Measurements from ENCODE around the gene PKMYT1.
"Not testable (repeated sequence)": the region's sequence is repeated elsewhere in the genome, so short reads cannot be mapped to it uniquely, and the experiment has no call there.

The PKMYT1 gene

DNA sequence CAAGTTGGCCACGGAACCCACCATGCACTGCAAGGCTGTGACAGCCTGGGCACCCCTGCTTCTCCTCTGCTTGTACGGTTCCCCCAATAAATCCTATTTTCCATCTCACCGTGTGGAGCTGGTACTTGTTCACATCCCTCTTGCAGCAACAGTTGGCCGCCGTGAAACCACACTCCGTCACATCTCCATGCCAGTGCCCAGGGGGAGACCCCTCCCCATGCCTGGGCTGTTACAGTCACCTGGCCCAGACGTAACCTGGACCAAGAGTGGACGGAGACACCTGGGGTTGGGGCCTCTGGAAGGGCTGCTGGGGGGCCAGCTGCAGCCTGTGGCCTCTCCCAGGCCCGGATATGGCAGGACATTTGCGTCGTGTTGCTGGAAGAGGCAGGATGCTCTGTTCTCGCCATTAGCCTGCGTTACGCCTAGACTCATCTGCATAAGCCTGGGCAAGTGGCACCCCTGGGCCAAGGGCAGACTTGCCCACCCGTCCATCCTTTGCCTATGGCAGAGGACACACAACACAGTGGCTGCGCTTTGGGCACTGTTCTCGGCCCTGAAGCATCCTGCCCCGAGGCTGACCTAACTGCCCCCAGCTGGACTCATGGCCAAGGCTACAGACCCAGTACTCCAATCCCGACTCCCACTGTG, 30.4 kb downstream of the PKMYT1 start:
- no peak overlapping the region for H3K27ac ChIP-seq (ENCODE audit: low read depth, low read length)
- H3K9me3 ChIP-seq (ENCODE audit: control insufficient read depth, insufficient read depth, low read length) = no peaks in the 10 kb centered on the region
- no peaks in the 10 kb centered on the region for H3K27me3 ChIP-seq (ENCODE audit: control insufficient read depth, low read length)
- H3K4me1 ChIP-seq (ENCODE audit: control insufficient read depth, low read length) = peaks cover 18% of the 10 kb centered on the region
- no peaks in the 10 kb centered on the region for H3K36me3 ChIP-seq (ENCODE audit: control insufficient read depth, low read length)
- H3K79me2 ChIP-seq (ENCODE audit: control insufficient read depth, low read length) = no peaks in the 10 kb centered on the region
- H3K4me3 ChIP-seq (ENCODE audit: low read length) = no peak overlapping the region
- no peak overlapping the region for H3K4me2 ChIP-seq (ENCODE audit: low read length)
- TF ChIP-seq, protein P1, sequence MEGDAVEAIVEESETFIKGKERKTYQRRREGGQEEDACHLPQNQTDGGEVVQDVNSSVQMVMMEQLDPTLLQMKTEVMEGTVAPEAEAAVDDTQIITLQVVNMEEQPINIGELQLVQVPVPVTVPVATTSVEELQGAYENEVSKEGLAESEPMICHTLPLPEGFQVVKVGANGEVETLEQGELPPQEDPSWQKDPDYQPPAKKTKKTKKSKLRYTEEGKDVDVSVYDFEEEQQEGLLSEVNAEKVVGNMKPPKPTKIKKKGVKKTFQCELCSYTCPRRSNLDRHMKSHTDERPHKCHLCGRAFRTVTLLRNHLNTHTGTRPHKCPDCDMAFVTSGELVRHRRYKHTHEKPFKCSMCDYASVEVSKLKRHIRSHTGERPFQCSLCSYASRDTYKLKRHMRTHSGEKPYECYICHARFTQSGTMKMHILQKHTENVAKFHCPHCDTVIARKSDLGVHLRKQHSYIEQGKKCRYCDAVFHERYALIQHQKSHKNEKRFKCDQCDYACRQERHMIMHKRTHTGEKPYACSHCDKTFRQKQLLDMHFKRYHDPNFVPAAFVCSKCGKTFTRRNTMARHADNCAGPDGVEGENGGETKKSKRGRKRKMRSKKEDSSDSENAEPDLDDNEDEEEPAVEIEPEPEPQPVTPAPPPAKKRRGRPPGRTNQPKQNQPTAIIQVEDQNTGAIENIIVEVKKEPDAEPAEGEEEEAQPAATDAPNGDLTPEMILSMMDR (IDR thresholded peaks at IDR 0.05; ENCODE audit: low read depth, low read length, poor library complexity, severe bottlenecking) = no peak
- no peak for TF ChIP-seq EZH2phosphoT487 (IDR thresholded peaks at IDR 0.05; ENCODE audit: borderline replicate concordance, low read length)
- no peaks in the 10 kb centered on the region for H4K20me1 ChIP-seq (ENCODE audit: control insufficient read depth, insufficient read depth, low read depth, low read length)
- H3K9me2 ChIP-seq (replicated peaks; ENCODE audit: control insufficient read depth, low read length) = no peaks in the 10 kb centered on the region
- no peaks in the 10 kb centered on the region for H3F3A ChIP-seq (ENCODE audit: control insufficient read depth, insufficient read depth)

DNA sequence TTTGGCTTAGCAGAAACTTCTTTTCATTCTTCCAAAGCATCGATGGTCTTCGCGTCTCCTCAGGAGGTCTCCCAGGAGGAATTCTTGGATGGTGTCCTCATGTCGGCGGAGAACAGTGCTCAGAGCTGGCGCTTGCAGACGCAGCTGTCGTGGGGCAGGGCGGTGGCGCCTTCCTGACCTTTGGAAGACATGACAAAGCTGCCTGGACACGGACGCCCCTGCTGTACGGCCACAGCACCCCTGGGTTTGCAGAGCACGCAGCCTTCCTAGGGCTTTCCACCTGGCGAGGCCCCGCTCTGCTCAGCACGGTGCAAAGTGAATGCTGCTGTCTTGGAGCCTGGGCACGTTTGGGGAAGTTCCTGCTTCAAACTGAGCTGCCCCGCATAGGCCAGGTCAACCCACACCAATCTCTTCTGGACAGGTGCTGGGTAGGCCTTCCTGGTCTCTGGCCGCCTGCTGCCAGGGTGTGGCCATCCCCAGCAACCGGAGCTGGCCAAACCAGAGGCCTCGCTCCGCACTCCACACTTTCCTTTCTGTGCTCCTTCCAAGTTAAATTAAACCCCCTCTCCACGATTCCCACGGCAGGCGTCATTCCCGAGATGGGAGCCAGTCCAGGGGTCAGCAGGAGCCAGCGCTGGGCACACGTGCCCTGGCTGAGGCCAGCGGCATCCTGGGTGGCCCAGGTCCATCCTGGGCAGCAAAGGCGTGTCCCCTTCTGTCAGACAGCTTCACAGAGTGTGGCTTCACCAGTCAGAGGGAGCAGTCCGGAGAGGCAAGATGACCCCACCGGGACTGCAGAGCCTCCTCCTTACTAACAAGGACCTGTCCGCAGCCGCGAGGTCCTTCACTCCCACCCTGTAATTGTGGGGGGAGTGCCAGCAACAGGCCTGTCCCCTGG, 31.2 kb downstream of the PKMYT1 start:
- Histone ChIP-seq H3K36me3 (ENCODE audit: control insufficient read depth, low read length) (no peaks in the 10 kb centered on the region), H3K27me3 (ENCODE audit: control insufficient read depth, low read length) (no peaks in the 10 kb centered on the region), H3K27ac (ENCODE audit: low read depth, low read length) (no peak overlapping the region), H3K9me3 (ENCODE audit: control insufficient read depth, insufficient read depth, low read length) (no peaks in the 10 kb centered on the region), H3K4me2 (ENCODE audit: low read length) (no peak overlapping the region), H4K20me1 (ENCODE audit: control insufficient read depth, insufficient read depth, low read depth, low read length) (no peaks in the 10 kb centered on the region), H3K4me3 (ENCODE audit: low read length) (no peak overlapping the region), H3K79me2 (ENCODE audit: control insufficient read depth, low read length) (no peaks in the 10 kb centered on the region), H3F3A (ENCODE audit: control insufficient read depth, insufficient read depth) (no peaks in the 10 kb centered on the region), H3K9me2 (replicated peaks; ENCODE audit: control insufficient read depth, low read length) (no peaks in the 10 kb centered on the region), H3K4me1 (ENCODE audit: control insufficient read depth, low read length) (peaks cover 13% of the 10 kb centered on the region)
- TF ChIP-seq EZH2phosphoT487 (IDR thresholded peaks at IDR 0.05; ENCODE audit: borderline replicate concordance, low read length) = no peak
- TF ChIP-seq, protein P1 (IDR thresholded peaks at IDR 0.05; ENCODE audit: low read depth, low read length, poor library complexity, severe bottlenecking) = no peak

DNA sequence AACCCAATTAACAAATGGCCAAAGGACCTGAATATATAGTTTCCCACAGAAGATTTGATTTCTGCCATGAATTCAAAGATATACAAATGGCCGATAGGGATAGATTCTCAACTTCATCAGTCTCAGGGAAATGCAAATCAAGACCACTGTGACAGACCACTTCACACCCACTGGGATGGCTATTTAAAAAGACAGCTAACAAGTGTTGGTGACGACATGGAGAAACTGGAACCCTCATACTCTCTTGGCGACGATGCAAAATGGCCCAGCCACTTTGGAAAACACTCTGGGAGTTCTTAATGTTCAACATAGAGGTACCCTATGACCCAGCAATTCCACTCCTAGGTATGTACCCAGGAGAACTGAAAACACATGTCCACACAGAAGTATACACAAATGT, 33.6 kb downstream of the PKMYT1 start:
- Histone ChIP-seq H3K27ac (ENCODE audit: low read depth, low read length) (no peak overlapping the region), H4K20me1 (ENCODE audit: control insufficient read depth, insufficient read depth, low read depth, low read length) (no peaks in the 10 kb centered on the region), H3F3A (ENCODE audit: control insufficient read depth, insufficient read depth) (no peaks in the 10 kb centered on the region), H3K4me2 (ENCODE audit: low read length) (no peak overlapping the region), H3K27me3 (ENCODE audit: control insufficient read depth, low read length) (no peaks in the 10 kb centered on the region), H3K79me2 (ENCODE audit: control insufficient read depth, low read length) (no peaks in the 10 kb centered on the region), H3K9me3 (ENCODE audit: control insufficient read depth, insufficient read depth, low read length) (no peaks in the 10 kb centered on the region), H3K9me2 (replicated peaks; ENCODE audit: control insufficient read depth, low read length) (no peaks in the 10 kb centered on the region), H3K4me3 (ENCODE audit: low read length) (no peak overlapping the region), H3K4me1 (ENCODE audit: control insufficient read depth, low read length) (no peaks in the 10 kb centered on the region), H3K36me3 (ENCODE audit: control insufficient read depth, low read length) (no peaks in the 10 kb centered on the region; the same call in 1 of the 2 replicates)
- TF ChIP-seq, protein P1 (IDR thresholded peaks at IDR 0.05; ENCODE audit: low read depth, low read length, poor library complexity, severe bottlenecking) = no peak
- no peak for TF ChIP-seq EZH2phosphoT487 (IDR thresholded peaks at IDR 0.05; ENCODE audit: borderline replicate concordance, low read length)

DNA sequence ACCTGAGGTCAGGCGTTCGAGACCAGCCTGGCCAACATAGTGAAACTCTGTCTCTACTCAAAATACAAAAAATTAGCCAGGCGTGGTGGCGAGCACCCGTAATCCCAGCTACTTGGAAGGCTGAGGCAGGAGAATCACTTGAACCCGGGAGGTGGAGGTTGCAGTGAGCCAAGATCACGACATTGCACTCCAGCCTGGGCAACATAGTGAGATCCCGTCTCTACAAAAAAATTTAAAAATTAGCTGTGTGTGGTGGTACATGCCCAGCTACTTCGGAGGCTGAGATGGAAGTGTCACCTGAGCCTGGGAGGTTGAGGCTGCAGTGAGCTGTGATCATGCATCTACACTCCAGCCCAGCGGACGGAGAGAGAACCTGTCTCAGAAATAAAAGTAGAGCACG, 36.5 kb downstream of the PKMYT1 start:
- not testable (repeated sequence) for H3K4me2 ChIP-seq (ENCODE audit: low read length); H3K4me1 ChIP-seq (ENCODE audit: control insufficient read depth, low read length); H3K27me3 ChIP-seq (ENCODE audit: control insufficient read depth, low read length); H3K27ac ChIP-seq (ENCODE audit: low read depth, low read length); H3K79me2 ChIP-seq (ENCODE audit: control insufficient read depth, low read length); H3K4me3 ChIP-seq (ENCODE audit: low read length); H3K9me3 ChIP-seq (ENCODE audit: control insufficient read depth, insufficient read depth, low read length); H4K20me1 ChIP-seq (ENCODE audit: control insufficient read depth, insufficient read depth, low read depth, low read length); H3F3A ChIP-seq (ENCODE audit: control insufficient read depth, insufficient read depth); H3K36me3 ChIP-seq (ENCODE audit: control insufficient read depth, low read length); H3K9me2 ChIP-seq (replicated peaks; ENCODE audit: control insufficient read depth, low read length)

Measured in DOHH2 (cell line).